Peyer's patch (tissue), 4 donors: Measurements from ENCODE around the gene CNTNAP2.

Experiments used
- CTCF ChIP-seq, 6 experiments: fragments of 450-650 bp in 4 of 6; fragments of 200-600 bp in 2 of 6; sonication (generic) in 1 of 6; IDR thresholded peaks; one replicate each; pipeline ENCODE4 v1.5.1; 2017 to 2019; ENCODE audit warnings: antibody characterized with exemption in 6 of 6, mild to moderate bottlenecking in 3 of 6, moderate library complexity in 1 of 6
- POLR2A ChIP-seq, 2 donors: fragments of 450-650 bp; IDR thresholded peaks; one replicate each; pipeline ENCODE4 v1.5.1; 2017; ENCODE audit warnings: antibody characterized with exemption in 2 of 2, mild to moderate bottlenecking in 2 of 2, moderate library complexity in 2 of 2

- TF ChIP-seq CTCF (IDR thresholded peaks at IDR 0.05): no peak
- no peak for TF ChIP-seq POLR2A (IDR thresholded peaks at IDR 0.05)
These were observed 1204.9 kb downstream of the CNTNAP2 start for GRCh38 chr7:147321504-147321903.
